NCI-H2029 (cell line): ENCODE data around the gene RBM33.
"Not testable (repeated sequence)": the region's sequence is repeated elsewhere in the genome, so short reads cannot be mapped to it uniquely, and the experiment has no call there.

Source experiments
- DNase-seq: peaks from one replicate; lab custom pipeline; 2025; lab: John Stamatoyannopoulos, UW

The RBM33 gene

DNA sequence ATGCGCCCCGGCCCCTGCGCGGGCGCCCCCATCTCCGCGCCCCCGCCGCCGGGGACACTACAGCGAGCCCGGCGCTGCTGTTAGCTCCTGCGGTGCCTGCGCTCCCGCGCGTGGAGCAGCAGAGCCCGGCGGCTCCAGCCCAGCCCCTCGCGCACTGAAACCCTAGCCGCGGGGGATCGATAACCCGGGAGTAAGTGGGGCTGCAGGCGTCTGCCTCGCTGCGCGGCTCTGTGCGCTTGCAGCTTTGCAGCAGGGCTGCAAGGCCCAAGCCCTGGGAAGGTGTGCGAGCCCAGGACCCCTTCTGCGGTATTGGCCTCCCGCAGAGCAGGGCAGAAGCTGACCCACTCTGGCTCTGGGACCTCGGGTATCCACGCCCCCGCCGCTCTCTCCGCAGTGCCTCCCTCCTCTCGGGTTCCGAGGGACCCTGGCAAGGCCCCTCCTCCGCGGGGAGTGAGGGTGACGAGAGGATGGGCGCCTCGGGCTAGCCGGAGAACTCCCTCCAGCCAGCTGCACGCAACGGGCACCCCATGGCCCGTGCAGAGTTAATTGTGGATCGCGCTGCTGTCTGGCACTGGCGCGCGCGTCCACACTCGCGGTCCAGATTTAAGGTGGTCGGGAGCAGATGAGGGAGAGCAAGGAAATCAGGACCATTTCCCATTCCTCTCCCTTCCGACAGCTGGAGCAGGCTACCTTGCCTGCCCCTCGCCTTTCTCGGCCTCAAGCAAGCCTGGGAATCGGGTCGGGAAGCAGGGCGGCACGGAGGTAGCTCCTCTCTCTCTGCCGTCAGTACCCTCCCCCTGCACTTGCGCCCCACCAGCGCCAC, 165.7 kb downstream of the RBM33 start:
- DNase-seq: no peak

DNA sequence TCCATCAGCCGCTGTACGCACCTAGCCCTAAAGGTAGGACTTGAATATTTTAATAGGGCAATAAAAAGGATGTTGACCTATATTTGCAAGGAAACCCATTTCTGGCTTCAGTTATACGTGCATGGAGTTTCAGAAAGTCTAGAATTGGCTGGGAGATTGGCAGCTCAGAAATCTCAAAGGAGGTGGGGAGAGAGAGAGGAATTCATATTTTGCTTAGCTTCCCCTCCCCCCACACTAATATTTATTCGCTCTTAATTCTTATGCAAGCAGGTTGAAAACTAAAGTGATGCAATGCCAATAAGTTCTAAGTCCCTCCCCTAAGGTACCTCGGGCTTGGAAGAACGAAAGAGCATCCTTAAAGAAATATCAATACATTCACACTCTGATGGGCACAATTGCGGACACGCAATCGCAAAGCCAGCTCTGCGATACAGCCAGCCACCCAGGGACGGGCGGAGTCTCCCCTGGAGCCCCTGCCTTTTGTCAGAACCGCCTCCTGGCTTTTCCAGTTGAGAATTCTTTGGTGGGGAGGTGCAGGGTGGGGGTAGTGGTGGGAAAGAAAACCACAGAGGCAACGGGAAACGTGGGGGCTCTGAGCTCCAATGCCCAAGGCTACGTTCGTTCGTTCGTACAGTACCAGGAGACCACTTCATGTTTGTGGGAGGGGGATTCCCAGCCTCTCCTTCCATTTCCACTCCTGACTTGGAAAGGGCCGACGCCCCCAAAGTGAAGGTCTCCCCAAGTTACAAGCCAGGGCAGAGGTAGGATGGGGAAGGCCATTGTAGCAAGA, 166.5 kb downstream of the RBM33 start:
- no peak for DNase-seq

DNA sequence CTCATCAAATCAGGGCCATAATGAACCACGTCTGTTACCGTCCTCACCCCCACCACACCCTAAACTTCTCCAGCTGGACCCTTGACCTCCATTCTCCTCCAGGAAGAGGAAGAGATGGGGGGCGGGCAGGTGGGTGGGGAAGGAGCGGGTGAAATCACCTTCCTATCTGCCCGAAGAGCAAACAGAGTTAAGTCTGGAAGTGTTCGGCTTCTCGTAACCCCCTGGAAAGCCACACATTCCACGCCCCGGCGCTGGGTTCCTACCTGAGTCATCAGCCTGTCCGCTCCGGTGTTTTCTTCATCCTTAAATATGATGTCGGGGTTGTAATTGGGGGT, 167.1 kb downstream of the RBM33 start:
- no peak for DNase-seq

DNA sequence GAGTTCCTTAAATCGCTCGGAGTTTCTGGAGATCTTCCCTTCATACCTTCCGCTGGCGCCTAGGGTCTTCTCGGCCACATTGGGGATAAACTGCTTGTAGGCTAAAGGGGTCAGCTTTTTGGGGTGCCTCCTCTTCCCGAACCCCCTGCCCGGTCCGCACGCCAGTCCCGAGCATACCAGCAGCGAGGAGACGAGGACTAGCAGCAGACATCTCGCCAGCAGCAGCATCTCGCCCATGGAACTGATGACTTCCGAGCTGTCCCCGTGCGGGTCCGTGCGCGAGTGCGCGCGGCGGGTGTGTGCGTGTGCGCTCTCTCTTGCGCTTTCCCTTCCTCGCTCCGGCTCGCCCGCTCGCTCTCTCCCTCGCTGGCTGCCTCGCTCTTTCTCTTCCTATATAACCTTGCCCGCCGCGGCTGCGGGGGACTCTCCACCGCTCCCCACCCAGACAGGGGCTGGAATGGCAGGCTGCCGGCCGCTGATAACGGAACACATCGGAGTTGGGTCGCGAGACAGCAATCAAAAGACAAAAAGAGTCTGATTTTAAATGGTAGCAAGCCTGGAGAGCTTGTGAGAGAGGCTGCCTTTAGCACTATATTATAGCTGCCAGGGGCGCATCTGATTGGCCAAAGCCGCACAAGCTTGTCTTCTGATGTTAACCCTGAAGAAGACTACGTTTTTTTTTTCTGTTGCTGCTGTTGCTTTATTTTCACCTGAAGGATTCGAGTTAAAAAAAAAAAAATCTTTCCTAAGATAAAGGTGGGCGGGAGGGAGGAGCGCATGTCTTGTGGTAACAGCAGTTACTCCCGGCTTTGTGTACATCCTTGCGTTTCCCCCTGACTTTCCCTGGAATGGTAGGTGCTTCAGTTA, 167.7 kb downstream of the RBM33 start, which contains the start of gene SHH:
TSS of gene SHH (minus strand) at position 569 of the 867 bp plus-strand sequence. CDS start at position 228, 341 bp downstream.
- no peak for DNase-seq

DNA sequence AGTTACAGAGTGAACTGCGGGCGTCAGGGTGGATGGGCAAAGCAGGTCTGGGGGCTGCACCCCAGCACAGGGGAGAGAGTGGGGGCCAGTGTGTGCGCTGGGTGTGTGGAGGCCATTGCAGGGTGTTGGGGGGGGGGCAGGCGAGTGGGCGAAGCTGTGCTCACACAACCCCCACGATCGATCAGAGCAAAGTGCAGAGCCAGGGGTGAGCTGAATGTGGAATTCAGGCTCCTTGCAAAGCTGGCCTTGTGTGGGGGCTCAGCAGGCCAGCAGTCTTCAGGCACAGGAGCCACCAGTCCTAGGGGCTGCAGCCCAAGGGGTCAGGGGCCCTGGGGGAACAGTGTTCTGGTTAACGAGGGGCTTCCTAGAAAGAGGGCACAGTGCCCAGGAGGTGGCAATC, 168.7 kb downstream of the RBM33 start:
- no peak for DNase-seq

DNA sequence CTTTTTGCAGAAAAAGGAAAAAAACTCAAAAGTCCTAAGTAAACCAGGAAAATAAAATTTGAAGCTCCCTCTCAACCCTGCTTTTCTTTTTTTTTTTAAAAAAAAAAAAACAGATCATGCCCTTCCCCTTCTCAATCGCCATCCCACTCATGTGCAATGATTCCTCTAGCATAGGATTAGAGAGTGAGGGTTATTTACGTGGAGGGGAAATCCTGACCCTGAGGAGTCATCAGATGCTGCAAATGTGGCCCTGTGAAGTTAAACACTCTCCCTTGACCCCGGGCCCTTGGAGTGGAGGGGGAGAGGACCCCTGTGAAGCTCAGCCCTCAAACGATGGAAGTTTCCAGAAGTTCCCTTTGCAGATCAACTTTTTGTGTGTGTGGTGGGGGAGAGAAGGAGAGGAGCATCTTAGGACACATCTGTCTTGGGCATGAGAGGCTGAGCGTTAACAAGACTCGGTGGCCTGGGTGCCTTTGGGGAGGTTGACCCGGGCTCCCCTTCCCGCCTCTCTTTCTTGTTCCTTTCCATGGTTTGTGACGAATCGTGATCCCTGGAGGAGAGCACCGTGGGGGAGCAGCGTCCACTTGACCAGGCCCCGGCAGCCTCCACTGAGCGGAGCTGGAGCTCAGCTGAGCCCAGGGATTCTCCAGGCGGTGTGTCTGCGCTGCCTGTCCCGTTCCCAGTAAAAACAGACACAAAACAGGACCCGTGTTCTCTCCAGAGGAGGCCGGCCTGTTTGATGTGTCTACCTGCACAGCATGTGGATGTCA, 169.3 kb downstream of the RBM33 start:
- DNase-seq: no peak

DNA sequence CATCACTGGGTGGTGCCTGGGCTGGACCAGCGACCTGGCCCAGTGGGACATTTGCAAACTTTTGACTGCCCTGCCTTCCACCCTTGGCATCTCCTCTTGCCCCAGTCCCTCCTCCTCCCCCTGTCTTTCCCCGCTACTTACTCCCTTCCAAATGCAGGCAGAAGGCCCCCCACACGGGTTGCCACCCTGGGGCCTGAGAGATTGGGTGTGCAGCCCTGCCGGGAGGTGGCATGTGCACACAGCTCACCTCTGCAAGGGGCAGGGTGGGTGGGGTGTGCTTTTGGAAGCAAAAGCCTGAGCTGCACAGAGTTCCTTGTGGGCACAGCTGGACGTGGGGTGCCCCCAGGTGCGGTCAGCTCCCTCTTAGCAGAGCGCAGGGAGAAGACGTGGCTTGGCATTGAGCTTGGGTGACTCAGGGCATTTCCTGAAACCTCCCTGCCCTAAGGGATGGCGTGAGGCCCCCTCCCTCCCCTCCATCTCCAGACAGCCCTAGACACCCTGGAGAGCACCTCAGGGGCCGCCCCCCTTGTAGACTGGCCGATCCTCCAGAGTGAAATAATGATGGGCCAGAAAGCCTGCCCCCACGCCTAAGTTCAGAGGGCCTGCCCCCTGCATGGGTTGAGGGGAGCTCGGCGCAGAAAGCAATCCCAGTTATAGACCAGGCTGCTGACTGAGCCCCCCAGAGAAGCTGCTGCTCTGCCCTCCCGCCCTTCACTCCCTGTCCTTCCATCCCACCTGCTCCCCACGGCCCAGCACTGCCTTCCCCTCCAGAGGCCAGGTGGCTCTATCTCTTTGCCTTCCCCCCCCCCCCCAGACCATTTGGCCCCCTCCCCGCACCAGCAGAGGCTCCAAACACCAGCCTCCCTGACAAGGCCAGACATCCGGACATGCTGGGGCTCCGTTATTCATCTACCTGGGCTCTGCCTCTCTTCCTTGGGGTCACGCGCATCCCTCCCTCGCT, 170.1 kb downstream of the RBM33 start:
- no peak for DNase-seq

DNA sequence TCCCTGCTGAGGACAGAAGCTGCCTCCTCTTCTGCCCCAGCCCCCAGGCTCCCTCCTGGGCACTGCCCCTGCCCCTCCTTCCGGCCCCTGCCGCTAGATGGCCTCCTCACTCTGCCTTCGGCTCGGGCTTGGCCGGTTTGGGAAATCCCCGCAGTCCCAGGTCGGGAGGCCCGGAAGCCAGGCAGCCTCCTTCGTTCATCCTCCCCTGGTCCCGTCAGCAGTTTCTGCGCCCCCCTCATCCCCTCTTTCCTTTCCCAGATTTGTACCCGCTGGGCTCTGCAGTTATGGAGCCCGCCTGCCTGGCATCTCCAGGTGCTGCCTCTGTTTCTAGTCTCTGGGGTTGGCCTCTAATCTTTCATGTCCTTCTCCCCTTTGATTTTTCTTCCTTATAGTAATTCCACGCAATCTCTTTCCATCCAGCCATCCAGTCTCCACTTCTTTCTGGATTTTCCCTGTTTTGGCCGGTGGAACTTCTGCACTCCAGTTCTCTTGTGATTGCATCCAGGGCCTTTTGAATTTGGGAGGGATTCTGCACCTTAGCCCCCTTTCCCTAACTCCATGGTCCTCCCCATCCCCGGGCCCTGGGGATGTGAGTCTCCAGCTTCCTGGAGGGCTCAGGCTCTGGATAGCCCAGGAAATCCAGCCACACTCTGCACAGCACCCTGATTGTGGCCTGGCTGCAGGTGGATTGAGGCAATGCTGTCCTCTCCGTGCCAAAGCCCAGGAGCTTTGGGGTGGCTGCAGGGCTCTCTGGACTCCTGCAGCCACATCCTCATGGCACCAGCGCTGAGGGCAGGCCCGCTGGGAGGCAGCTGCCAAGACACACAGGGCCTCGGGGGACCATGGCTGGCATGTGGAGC, 171.1 kb downstream of the RBM33 start:
- DNase-seq: peak; percentile 11

DNA sequence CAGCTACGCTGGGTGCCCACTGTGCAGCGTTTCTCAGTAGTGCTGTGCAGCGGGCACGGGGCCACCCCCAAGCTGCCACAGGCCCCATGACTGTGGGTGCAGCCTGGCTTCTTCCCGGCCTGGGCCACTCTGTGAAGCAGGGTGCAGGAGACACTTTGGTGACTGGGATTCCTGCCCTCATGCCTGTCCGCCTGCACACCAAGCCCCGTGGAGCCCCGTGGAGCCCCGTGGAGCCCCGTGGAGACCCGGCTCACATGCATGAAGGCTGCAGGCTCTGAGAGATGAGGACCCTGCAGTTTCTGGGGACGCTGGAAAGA, 171.7 kb downstream of the RBM33 start:
- DNase-seq: no peak

DNA sequence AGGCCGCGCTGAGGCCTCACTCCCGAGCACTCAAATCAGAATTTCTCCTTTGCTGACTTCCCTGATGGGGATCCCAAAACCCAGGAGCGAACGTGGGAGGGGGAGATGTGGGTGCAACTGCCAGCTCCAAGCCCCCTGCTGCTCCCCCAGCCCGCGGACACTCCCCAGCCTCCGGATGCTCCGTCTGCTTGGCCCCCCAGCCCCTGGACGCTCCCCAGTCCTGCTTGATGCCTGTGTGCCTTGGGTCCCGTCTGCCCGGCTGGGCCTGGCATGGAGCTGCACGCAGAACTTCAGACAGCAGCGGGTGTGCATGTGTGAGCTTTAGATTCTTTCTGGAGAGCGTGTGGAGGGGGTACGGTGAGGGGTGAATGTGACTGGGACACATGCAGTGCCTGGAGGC, 172.5 kb downstream of the RBM33 start:
- no peak for DNase-seq

DNA sequence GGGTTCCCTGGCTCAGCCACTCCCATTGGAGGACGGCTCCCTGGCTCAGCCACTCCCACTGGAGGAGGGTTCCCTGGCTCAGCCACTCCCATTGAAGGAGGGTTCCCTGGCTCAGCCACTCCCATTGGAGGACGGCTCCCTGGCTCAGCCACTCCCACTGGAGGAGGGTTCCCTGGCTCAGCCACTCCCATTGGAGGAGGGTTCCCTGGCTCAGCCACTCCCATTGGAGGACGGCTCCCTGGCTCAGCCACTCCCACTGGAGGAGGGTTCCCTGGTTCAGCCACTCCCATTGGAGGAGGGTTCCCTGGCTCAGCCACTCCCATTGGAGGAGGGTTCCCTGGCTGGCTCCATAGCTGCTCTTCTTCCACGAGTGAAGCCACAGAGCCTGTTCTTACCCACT, 173.1 kb downstream of the RBM33 start:
- DNase-seq: not testable (repeated sequence)

DNA sequence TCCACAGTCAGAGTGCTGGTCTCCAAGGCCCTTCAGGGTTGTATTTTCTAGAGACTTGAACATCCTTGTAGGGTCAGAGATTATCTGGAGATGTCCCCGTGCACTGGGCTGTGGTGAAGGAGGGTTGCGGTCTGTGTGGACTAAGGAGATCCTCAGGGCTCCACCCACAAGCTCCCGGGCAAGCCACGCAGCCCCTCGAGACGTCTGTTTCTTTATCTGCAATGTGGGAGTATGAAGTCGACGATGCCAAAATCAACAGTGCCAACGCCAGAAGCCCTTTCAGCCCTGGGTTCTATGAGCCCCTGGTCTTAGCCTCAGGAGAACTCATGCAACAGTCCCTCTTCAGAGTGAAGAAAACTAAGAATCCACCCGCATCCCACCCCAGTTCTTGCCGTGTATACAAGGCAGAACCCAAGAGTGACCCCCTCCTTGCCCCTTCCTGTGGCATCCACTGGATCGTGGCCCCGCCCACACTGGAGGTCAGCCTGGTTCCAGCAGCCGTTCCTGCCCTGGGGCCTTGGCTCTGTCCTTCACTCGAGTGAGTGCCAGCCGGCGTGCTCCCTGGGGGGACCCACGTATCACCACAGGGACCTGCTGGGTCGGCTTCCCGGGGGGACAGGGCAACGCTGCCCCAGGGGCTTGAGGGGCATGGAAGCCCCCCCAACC, 173.8 kb downstream of the RBM33 start:
- DNase-seq: no peak

DNA sequence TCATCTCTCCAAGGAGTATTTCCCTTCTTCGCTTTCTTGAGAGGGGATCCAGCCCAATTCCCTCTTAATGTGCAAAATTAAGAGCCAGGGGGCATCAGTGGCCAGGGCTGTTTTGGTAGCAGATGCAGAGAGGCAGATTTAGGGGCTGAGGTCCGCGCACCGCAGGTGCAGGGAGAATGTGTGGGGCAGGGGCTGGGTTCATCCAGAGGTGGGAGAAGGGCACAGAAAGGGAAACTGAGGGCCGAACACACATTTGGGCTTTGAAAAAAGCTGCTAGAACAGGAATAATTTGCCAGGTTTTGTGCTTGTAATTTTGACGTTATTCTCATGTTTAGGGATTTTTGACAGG, 174.3 kb downstream of the RBM33 start:
- DNase-seq: no peak

DNA sequence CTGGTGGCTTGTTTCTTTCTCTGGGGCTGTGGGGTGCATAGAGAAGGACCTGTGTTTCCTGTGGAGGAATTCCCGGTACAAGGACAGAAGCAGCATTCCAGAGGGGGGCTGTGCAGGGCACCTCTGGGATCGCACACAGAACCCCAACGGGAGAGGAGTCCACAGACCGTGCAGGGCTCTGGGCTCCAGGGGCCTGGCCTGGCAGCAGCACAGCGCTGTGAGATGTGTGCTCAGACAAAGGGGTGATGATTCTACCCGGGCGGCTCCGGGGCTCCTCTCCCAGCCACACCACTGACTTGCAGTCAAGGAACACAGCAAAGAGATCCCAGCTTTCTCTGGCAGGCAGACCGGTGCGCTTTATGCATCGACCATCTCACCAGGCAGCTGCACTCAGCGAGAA, 174.7 kb downstream of the RBM33 start:
- no peak for DNase-seq

DNA sequence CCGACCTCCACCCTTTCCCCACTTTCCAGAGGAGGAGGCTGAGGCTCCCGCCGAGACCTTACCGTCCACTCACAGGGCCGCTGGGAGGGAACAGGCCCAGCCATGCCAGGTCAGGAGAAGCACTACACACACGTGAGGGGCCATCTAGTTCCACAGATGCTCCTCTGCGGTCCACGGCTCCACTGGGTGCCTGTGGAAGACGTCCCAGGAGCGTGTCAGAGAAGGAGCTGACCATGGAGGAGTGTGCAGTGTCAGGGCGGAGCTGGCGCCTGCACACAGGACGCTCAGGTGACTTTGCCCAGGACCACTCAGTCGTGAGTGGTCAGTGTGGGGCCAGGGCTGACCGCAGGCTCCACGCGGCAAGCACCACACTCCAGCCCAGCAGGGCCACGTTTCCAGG, 175.8 kb downstream of the RBM33 start:
- no peak for DNase-seq

DNA sequence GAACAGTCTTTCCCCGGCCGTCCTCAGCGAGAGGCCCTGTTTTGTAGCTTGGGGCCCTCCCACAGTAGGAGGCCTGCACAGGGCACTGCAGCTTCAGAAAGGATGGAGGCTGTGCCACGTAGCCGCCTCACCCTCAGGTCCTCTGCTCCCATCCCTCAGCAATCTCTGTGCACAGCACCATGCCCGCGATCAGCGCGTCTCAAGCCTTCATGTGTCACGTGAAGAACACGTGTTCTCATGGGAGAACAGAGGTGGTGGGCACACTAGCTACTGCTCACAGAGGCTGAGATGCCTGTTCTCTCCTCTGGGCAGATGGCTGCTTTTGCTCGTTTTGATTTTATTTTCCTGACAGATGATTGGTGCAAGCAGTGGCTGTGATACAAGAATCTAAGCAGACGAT, 176.3 kb downstream of the RBM33 start:
- no peak for DNase-seq

DNA sequence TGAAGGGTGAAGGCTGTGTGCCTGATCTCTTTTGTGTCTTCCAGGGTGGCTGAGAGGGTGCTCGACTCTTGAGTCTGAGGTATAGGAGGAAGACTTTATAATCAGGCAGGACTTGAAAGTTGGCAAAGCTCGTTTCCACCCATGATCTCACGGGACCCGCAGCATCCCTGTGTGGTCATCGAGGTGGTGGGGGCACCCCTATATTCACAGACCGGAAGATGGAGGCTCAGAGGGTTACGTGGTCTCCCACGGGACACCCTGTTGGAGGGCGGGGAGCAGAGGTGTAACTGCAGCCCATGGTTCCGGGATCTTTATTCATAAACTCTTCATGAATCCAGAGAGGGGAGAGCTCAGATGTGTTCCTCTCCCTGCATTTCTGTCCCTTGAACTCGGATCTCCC, 177.4 kb downstream of the RBM33 start:
- DNase-seq: no peak

DNA sequence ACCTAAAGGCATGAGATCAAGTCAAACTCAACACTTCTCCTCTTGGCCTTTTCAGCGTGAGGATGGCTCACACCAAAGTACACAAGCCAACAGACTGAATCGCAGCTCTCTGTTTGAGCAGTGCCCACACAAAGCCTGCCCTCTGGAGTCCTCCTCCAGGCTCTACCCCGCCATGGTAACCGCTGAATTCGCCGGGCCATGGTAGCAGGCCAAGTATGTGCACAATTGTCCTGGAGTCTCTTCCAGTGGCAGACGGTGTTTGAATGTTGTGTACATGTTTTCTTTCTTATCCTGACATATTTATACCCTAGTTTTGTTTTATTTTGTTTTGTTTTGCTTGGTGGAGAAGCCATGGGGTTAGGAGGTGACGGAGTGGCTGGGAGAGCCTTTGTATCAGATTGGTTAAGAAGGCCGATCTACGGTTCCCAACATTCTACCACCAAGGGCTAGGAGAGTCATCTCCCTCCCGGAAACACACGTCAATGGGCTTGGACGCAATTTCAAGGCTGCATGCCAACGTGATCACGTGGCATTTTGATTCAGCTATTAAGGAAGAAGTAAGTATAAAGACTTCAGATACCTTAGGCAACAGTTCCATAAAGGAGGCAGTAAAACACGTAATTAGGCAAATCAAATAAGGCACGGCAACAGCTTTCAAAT, 179.9 kb downstream of the RBM33 start:
- peak; percentile 28 for DNase-seq

DNA sequence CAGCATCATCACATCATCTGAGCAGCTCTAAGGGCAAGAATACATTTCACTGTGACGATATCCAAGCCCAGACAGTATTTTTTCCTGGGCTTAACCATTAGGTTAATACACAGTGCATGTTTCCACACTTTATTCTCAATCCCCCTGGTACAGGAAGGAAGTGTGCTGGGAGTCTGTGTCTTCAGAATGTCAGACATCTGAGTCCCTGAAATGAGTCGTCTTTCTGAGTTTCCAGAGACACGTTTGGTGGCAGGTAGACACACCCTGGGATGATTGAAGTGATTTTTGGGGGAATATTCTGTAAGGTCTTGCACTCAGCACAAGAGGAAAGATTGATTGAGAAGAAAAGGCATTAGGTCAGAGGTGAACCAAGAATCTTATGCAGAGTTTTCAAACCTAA, 180.9 kb downstream of the RBM33 start:
- no peak for DNase-seq
